Posterior vena cava (tissue), 2 donors: ENCODE results near the gene CDKN2B-AS1. TPM values are rescaled to one million over a fixed set of nuclear protein-coding genes. Genes with fewer than 3 reads are reported as not detected.
"Not testable (repeated sequence)": the region's sequence is repeated elsewhere in the genome, so short reads cannot be mapped to it uniquely, and the experiment has no call there.

Experiments
- DNase-seq: peaks from one replicate; pipeline ENCODE4 v3.0.0-alpha.2; 2020; ENCODE audit warnings: low spot score
- intact Hi-C, 2 donors: fragments of 100-400 bp; cut with DNase I; formaldehyde crosslinking; loops; one replicate each; pipeline versions ENCODE4 v1.14.1 to v1.14.2; 2022 to 2023
- long read RNA-seq, 2 donors: library from polyadenylated mRNA; unstranded; transcript quantifications; one replicate each; pipeline ENCODE4 v2.0.0, GENCODE V29; 2020 to 2021
- total RNA-seq, 2 donors: library from RNA; stranded (reverse); fragmentation: NEBNext Ultra II Directional; extraction: Animal tissue kit (Norgen Biotek cat#: 25700); gene quantifications; one replicate each; pipeline ENCODE4 v1.2.1, GENCODE V29; 2021
- donor health status: DM: yes; HTN: yes; CAD: no.
- donor health status: DM: yes; HTN: yes; CAD: no.

The CDKN2B-AS1 gene
- under 1 TPM; 0.65 to 1.00 TPM for total RNA-seq
- long read RNA-seq, donor 1, result 0 reads
- long read RNA-seq, donor 2, partial matches to known transcripts, result 0 of 1 reads
- long read RNA-seq, donor 2, other reads (novel, unspliced or antisense), result 1 of 1 reads

- peak; percentile 80 for DNase-seq
- intact Hi-C loops, result loop anchor here (10.0 kb wide), 2 partner anchors 180 to 190 kb away; partner anchors contain the start of gene MTAP (in 1 of the 2)
Observed at GRCh38 chr9:21994556-21995005, at the start of gene CDKN2B-AS1. CDKN2B-AS1 (plus strand) TSS chr9:21994791.

- DNase-seq, result no peak
- intact Hi-C loops, result no loop called here
Observed at GRCh38 chr9:21945606-21946005, 49.0 kb upstream of the CDKN2B-AS1 start.

GRCh38 chr9:21958833-21959232 lies 35.8 kb upstream of the CDKN2B-AS1 start:
- intact Hi-C loops, result no loop called here
- DNase-seq, result no peak

GRCh38 chr9:21959268-21959667 lies 35.3 kb upstream of the CDKN2B-AS1 start:
- intact Hi-C loops, result not testable (repeated sequence)

GRCh38 chr9:21961569-21961968 lies 33.0 kb upstream of the CDKN2B-AS1 start:
- no peak for DNase-seq
- intact Hi-C loops, result no loop called here

More at GRCh38 chr9:21959268-21959667, 35.3 kb upstream of the CDKN2B-AS1 start:
- DNase-seq, result not testable (repeated sequence)

- intact Hi-C loops, result no loop called here
- DNase-seq, result no peak
Observed at GRCh38 chr9:21964925-21965385, 29.6 kb upstream of the CDKN2B-AS1 start.

- intact Hi-C loops, result no loop called here
Observed at GRCh38 chr9:21965401-21965951, 29.1 kb upstream of the CDKN2B-AS1 start.

GRCh38 chr9:21966140-21966851 lies 28.3 kb upstream of the CDKN2B-AS1 start:
- intact Hi-C loops, result no loop called here
- no peak for DNase-seq

More at GRCh38 chr9:21965401-21965951, 29.1 kb upstream of the CDKN2B-AS1 start:
- DNase-seq, result peak; percentile 84

- no peak for DNase-seq
- intact Hi-C loops, result no loop called here
Observed at GRCh38 chr9:21967169-21967568, 27.4 kb upstream of the CDKN2B-AS1 start.

GRCh38 chr9:21967702-21968101 lies 26.9 kb upstream of the CDKN2B-AS1 start:
- no peak for DNase-seq
- intact Hi-C loops, result no loop called here

- intact Hi-C loops, result no loop called here
Observed at GRCh38 chr9:21968331-21969010, 26.1 kb upstream of the CDKN2B-AS1 start.

GRCh38 chr9:21969011-21969940 lies 25.3 kb upstream of the CDKN2B-AS1 start:
- intact Hi-C loops, result no loop called here
- DNase-seq, result no peak

More at GRCh38 chr9:21968331-21969010, 26.1 kb upstream of the CDKN2B-AS1 start:
- DNase-seq, result no peak

- intact Hi-C loops, result no loop called here
- DNase-seq, result no peak
Observed at GRCh38 chr9:21969951-21970799, 24.4 kb upstream of the CDKN2B-AS1 start.

GRCh38 chr9:21970800-21971640 lies 23.6 kb upstream of the CDKN2B-AS1 start:
- DNase-seq, result no peak
- intact Hi-C loops, result no loop called here

- intact Hi-C loops, result no loop called here
- DNase-seq, result no peak
Observed at GRCh38 chr9:21972361-21972760, 22.2 kb upstream of the CDKN2B-AS1 start.

- DNase-seq, result no peak
- intact Hi-C loops, result no loop called here
Observed at GRCh38 chr9:21974343-21974721, 20.3 kb upstream of the CDKN2B-AS1 start.

GRCh38 chr9:21974722-21975409 lies 19.7 kb upstream of the CDKN2B-AS1 start:
- DNase-seq, result no peak

More at GRCh38 chr9:21974722-21975409, 19.7 kb upstream of the CDKN2B-AS1 start:
- intact Hi-C loops, result no loop called here
